Mucosa of rectum (tissue), 2 donors: ENCODE data around the gene KLHDC1.
A peak's percentile ranks its signal among the peaks of the same experiment; 100 is the strongest.
"Not testable (repeated sequence)": the region's sequence is repeated elsewhere in the genome, so short reads cannot be mapped to it uniquely, and the experiment has no call there.

Experiments used
- H3K27ac ChIP-seq, 2 donors: one replicate each; pipeline ENCODE4 v1.7.0; 2013; ENCODE audit warnings: inconsistent platforms in 2 of 2, low read depth in 2 of 2, low read length in 2 of 2
- H3K27me3 ChIP-seq, 2 donors: one replicate each; pipeline ENCODE4 v1.7.0; 2013; ENCODE audit warnings: low read length in 2 of 2; ENCODE audit not compliant: control insufficient read depth in 2 of 2, insufficient read depth in 2 of 2
- H3K36me3 ChIP-seq, 2 donors: one replicate each; pipeline ENCODE4 v1.7.0; 2013; ENCODE audit warnings: low read length in 2 of 2; ENCODE audit not compliant: control insufficient read depth in 2 of 2, insufficient read depth in 2 of 2
- H3K4me1 ChIP-seq, 2 donors: one replicate each; pipeline ENCODE4 v1.7.0; 2013; ENCODE audit warnings: low read length in 2 of 2, mild to moderate bottlenecking in 1 of 2; ENCODE audit not compliant: control insufficient read depth in 2 of 2, insufficient read depth in 2 of 2
- H3K4me3 ChIP-seq, 2 donors: one replicate each; pipeline ENCODE4 v1.7.0; 2013; ENCODE audit warnings: low read length in 2 of 2
- H3K9ac ChIP-seq, 2 donors: one replicate each; pipeline ENCODE4 v1.7.0; 2013; ENCODE audit warnings: low read length in 2 of 2, low read depth in 1 of 2, mild to moderate bottlenecking in 1 of 2
- H3K9me3 ChIP-seq, 2 donors: one replicate each; pipeline ENCODE4 v1.7.0; 2013; ENCODE audit warnings: low read length in 2 of 2; ENCODE audit not compliant: control insufficient read depth in 2 of 2
- donor health status: healthy.
- donor health status: Normal muscosa, but diverticular disease.

KLHDC1 gene

GRCh38 chr14:49687942-49688700, 4.8 kb upstream of the KLHDC1 start, which contains the start of gene POLE2:
Gene POLE2 (minus strand): TSS chr14:49688214. CDS start chr14:49688203, 11 bp downstream.
- H3K9ac ChIP-seq = peak within 1 kb of the TSS; percentile 49 to 71
- H3K36me3 ChIP-seq = no peaks in the 10 kb centered on the region
- peak within 1 kb of the TSS; percentile 65 to 68 for H3K27ac ChIP-seq
- H3K9me3 ChIP-seq = no peaks in the 10 kb centered on the region
- H3K4me3 ChIP-seq = peak within 1 kb of the TSS; percentile 67 to 79
- H3K27me3 ChIP-seq = no peaks in the 10 kb centered on the region
- peaks cover 6 to 12% of the 10 kb centered on the region in 2 donors for H3K4me1 ChIP-seq

GRCh38 chr14:49688701-49689030, 4.3 kb upstream of the KLHDC1 start:
- Histone ChIP-seq H3K9me3 (no peaks in the 10 kb centered on the region), H3K4me1 (peaks cover 6 to 12% of the 10 kb centered on the region in 2 donors), H3K27me3 (no peaks in the 10 kb centered on the region), H3K4me3 (peak overlapping the region in 1 of 2 donors; percentile 79), H3K27ac (peak overlapping the region; percentile 65 to 68), H3K9ac (no peak overlapping the region), H3K36me3 (no peaks in the 10 kb centered on the region)

GRCh38 chr14:49691031-49691430, 1.9 kb upstream of the KLHDC1 start:
- Histone ChIP-seq H3K36me3 (no peaks in the 10 kb centered on the region), H3K4me3 (no peak overlapping the region), H3K27me3 (no peaks in the 10 kb centered on the region), H3K27ac (no peak overlapping the region), H3K4me1 (peaks cover 6 to 12% of the 10 kb centered on the region in 2 donors), H3K9me3 (no peaks in the 10 kb centered on the region), H3K9ac (no peak overlapping the region)

GRCh38 chr14:49692193-49692757, 645 bp upstream of the KLHDC1 start:
- peak overlapping the region; percentile 95 to 96 for H3K27ac ChIP-seq
- no peaks in the 10 kb centered on the region for H3K36me3 ChIP-seq
- H3K4me3 ChIP-seq = peak overlapping the region; percentile 86 to 92
- H3K9ac ChIP-seq = peak overlapping the region; percentile 53 to 93
- no peaks in the 10 kb centered on the region for H3K27me3 ChIP-seq
- peaks cover 6 to 11% of the 10 kb centered on the region in 2 donors for H3K4me1 ChIP-seq
- H3K9me3 ChIP-seq = no peaks in the 10 kb centered on the region

- H3K4me3 ChIP-seq = peak overlapping the region; percentile 86 to 92
- not testable (repeated sequence) for H3K27ac ChIP-seq
- peak overlapping the region; percentile 53 to 93 for H3K9ac ChIP-seq
Observed at GRCh38 chr14:49693735-49694124, 810 bp downstream of the KLHDC1 start.

GRCh38 chr14:49702725-49703124, 9.8 kb downstream of the KLHDC1 start:
- Histone ChIP-seq H3K4me3 (no peak overlapping the region), H3K27ac (no peak overlapping the region), H3K9ac (no peak overlapping the region), H3K9me3 (no peaks in the 10 kb centered on the region), H3K4me1 (no peaks in the 10 kb centered on the region), H3K36me3 (no peaks in the 10 kb centered on the region), H3K27me3 (no peaks in the 10 kb centered on the region)

More at GRCh38 chr14:49693735-49694124, 810 bp downstream of the KLHDC1 start:
- H3K9me3 ChIP-seq, H3K27me3 ChIP-seq, H3K36me3 ChIP-seq, H3K4me1 ChIP-seq: not testable (repeated sequence)

GRCh38 chr14:49703965-49704364, 11.0 kb downstream of the KLHDC1 start:
- no peaks in the 10 kb centered on the region for H3K4me1 ChIP-seq
- H3K36me3 ChIP-seq = no peaks in the 10 kb centered on the region

GRCh38 chr14:49704471-49704870, 11.6 kb downstream of the KLHDC1 start:
- H3K9ac ChIP-seq, H3K36me3 ChIP-seq, H3K27me3 ChIP-seq, H3K4me1 ChIP-seq, H3K9me3 ChIP-seq, H3K27ac ChIP-seq, H3K4me3 ChIP-seq: not testable (repeated sequence)

More at GRCh38 chr14:49703965-49704364, 11.0 kb downstream of the KLHDC1 start:
- Histone ChIP-seq H3K9me3 (no peaks in the 10 kb centered on the region), H3K27me3 (no peaks in the 10 kb centered on the region), H3K27ac (no peak overlapping the region), H3K9ac (no peak overlapping the region), H3K4me3 (no peak overlapping the region)

- not testable (repeated sequence) for H3K4me3 ChIP-seq, H3K9ac ChIP-seq, H3K9me3 ChIP-seq, H3K27ac ChIP-seq, H3K4me1 ChIP-seq, H3K36me3 ChIP-seq, H3K27me3 ChIP-seq
Observed at GRCh38 chr14:49710993-49711392, 18.1 kb downstream of the KLHDC1 start.

- Histone ChIP-seq H3K27me3 (no peaks in the 10 kb centered on the region), H3K36me3 (peaks cover 2% of the 10 kb centered on the region in 2 donors), H3K9me3 (no peaks in the 10 kb centered on the region), H3K9ac (no peak overlapping the region), H3K4me3 (no peak overlapping the region), H3K4me1 (no peaks in the 10 kb centered on the region), H3K27ac (no peak overlapping the region)
Observed at GRCh38 chr14:49720744-49721143, 27.8 kb downstream of the KLHDC1 start.
